RWPE2 (cell line): Measurements from ENCODE around the gene TRIM42.

Source experiments
- ATAC-seq: fragments of 200-7000 bp; cut with Tn5 transposase; 3 replicates; pipeline ENCODE4 v1.9.1; 2021; ENCODE audit warnings: low read depth
- DNase-seq: peaks from one replicate; pipeline ENCODE4 v3.0.0-alpha.2; 2020; ENCODE audit warnings: low spot score
- H3K27ac ChIP-seq: fragments of 450-650 bp; 2 replicates; pipeline ENCODE4 v1.5.1; 2017; ENCODE audit warnings: mild to moderate bottlenecking; ENCODE audit not compliant: poor library complexity, severe bottlenecking
- H3K27me3 ChIP-seq: fragments of 250-450 bp; sonication (Bioruptor Pico); 2 replicates; pipeline ENCODE4 v1.5.1; 2021; ENCODE audit warnings: mild to moderate bottlenecking, moderate library complexity; ENCODE audit not compliant: insufficient read depth, poor library complexity, severe bottlenecking
- H3K36me3 ChIP-seq: fragments of 250-450 bp; sonication (Bioruptor Pico); 2 replicates; pipeline ENCODE4 v1.5.1; 2020; ENCODE audit warnings: low read depth, mild to moderate bottlenecking, moderate library complexity
- H3K4me1 ChIP-seq: fragments of 250-450 bp; sonication (Bioruptor Pico); 2 replicates; pipeline ENCODE4 v1.5.1; 2021; ENCODE audit warnings: mild to moderate bottlenecking, moderate library complexity; ENCODE audit not compliant: insufficient read depth, poor library complexity, severe bottlenecking
- H3K4me3 ChIP-seq: fragments of 250-450 bp; sonication (Bioruptor Pico); 2 replicates; pipeline ENCODE4 v1.5.1; 2021; ENCODE audit warnings: mild to moderate bottlenecking, moderate library complexity; ENCODE audit not compliant: severe bottlenecking
- H3K9me3 ChIP-seq: fragments of 250-450 bp; sonication (Bioruptor Pico); 2 replicates; pipeline ENCODE4 v1.5.1; 2021; ENCODE audit warnings: mild to moderate bottlenecking, moderate library complexity; ENCODE audit not compliant: severe bottlenecking
- TF ChIP-seq, protein P1 (sequence below): fragments of 450-650 bp; IDR thresholded peaks from one replicate; pipeline ENCODE4 v1.5.1; 2017; ENCODE audit warnings: mild to moderate bottlenecking, moderate library complexity; ENCODE audit not compliant: poor library complexity, severe bottlenecking

The TRIM42 gene

GRCh38 chr3:140706360-140706759, 28.5 kb downstream of the TRIM42 start:
- no peaks in the 10 kb centered on the region for H3K36me3 ChIP-seq
- no peaks in the 10 kb centered on the region for H3K4me1 ChIP-seq
- no peaks in the 10 kb centered on the region for H3K9me3 ChIP-seq
- H3K27ac ChIP-seq = no peak overlapping the region
- ATAC-seq (no peak), DNase-seq (no peak)
- no peaks in the 10 kb centered on the region for H3K27me3 ChIP-seq
- TF ChIP-seq, protein P1, sequence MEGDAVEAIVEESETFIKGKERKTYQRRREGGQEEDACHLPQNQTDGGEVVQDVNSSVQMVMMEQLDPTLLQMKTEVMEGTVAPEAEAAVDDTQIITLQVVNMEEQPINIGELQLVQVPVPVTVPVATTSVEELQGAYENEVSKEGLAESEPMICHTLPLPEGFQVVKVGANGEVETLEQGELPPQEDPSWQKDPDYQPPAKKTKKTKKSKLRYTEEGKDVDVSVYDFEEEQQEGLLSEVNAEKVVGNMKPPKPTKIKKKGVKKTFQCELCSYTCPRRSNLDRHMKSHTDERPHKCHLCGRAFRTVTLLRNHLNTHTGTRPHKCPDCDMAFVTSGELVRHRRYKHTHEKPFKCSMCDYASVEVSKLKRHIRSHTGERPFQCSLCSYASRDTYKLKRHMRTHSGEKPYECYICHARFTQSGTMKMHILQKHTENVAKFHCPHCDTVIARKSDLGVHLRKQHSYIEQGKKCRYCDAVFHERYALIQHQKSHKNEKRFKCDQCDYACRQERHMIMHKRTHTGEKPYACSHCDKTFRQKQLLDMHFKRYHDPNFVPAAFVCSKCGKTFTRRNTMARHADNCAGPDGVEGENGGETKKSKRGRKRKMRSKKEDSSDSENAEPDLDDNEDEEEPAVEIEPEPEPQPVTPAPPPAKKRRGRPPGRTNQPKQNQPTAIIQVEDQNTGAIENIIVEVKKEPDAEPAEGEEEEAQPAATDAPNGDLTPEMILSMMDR = no peak
- H3K4me3 ChIP-seq = no peak overlapping the region

- H3K4me1 ChIP-seq = no peaks in the 10 kb centered on the region
- H3K4me3 ChIP-seq = no peak overlapping the region
- no peak for ATAC-seq
- H3K36me3 ChIP-seq = no peaks in the 10 kb centered on the region
- no peak for DNase-seq
- H3K9me3 ChIP-seq = no peaks in the 10 kb centered on the region
- no peaks in the 10 kb centered on the region for H3K27me3 ChIP-seq
- TF ChIP-seq, protein P1 = no peak
- no peak overlapping the region for H3K27ac ChIP-seq
Observed at GRCh38 chr3:140708815-140709214, 31.0 kb downstream of the TRIM42 start.

GRCh38 chr3:140709751-140710150, 31.9 kb downstream of the TRIM42 start:
- TF ChIP-seq, protein P1 = no peak
- Histone ChIP-seq H3K4me3 (no peak overlapping the region), H3K27me3 (no peaks in the 10 kb centered on the region), H3K4me1 (no peaks in the 10 kb centered on the region), H3K9me3 (no peaks in the 10 kb centered on the region), H3K36me3 (no peaks in the 10 kb centered on the region), H3K27ac (no peak overlapping the region)
- DNase-seq (no peak), ATAC-seq (no peak)

DNA sequence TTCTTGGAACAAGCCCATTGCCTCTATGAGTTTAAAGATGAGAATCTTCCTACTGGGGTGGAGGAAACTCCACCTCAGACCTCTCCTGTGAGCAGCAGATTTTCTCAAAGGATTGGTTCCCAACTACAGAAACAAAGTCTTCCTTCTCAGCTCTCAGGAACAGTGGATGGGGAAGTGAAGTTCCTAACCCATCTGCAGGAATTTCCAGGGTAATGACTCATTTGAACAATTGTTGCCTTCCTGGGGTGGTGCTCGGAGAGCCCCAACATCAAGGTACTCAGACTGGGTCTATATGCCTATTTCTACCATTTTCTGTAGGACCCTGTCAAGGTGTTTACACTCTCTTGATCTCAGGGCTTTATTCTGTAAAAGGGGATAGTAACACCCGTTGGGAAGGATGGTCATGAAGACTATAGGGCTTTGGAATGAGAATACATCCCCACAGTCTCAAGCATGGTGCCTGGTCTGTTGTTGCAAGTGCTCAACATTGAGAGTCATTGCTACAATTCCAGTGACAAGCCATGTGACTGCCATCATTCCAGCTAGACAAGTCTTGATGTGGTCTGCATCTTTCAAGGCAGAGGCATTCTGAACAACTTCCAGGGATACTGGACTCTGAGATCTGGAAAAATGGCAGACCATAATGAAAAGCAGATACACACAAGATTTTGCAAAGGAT, 33.0 kb downstream of the TRIM42 start:
- no peaks in the 10 kb centered on the region for H3K4me1 ChIP-seq
- H3K27me3 ChIP-seq = no peaks in the 10 kb centered on the region
- ATAC-seq (no peak), DNase-seq (no peak)
- no peak overlapping the region for H3K4me3 ChIP-seq
- H3K27ac ChIP-seq = no peak overlapping the region
- no peaks in the 10 kb centered on the region for H3K9me3 ChIP-seq
- H3K36me3 ChIP-seq = no peaks in the 10 kb centered on the region
- TF ChIP-seq, protein P1 = no peak

DNA sequence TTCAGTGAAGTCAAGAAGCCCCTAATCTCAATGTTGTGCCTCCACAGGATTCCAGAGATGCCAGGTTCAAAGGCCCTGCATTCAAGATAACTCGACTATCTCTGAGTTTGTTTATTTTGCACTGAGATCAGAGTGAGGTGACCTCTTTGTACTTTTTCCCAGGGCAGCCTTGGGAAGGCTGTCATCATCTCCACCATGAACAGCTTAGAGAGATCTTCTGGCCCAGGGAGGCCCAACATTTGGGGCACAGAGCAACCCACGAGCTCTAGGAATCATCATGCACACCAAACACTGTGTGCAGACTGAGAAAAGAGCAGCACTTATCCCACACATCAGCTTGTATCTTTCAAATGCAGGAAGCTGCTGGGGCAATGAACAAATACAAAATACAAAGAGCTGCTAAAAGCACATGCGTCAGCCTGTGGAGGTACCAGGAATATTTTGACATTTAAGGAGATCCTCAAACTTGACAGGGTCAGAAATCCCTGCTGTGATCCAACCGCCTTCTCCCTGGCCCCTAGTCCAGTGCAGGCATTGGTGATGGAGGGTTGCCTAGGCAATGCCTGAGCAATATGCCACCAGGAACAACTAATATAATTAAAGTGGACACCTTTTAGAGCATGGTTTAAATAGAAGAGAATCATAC, 33.6 kb downstream of the TRIM42 start:
- Histone ChIP-seq H3K27me3 (no peaks in the 10 kb centered on the region), H3K4me1 (no peaks in the 10 kb centered on the region), H3K36me3 (no peaks in the 10 kb centered on the region), H3K4me3 (no peak overlapping the region), H3K27ac (no peak overlapping the region), H3K9me3 (no peaks in the 10 kb centered on the region)
- DNase-seq = no peak
- TF ChIP-seq, protein P1 = no peak
- no peak for ATAC-seq
